IMR-90 (cell line): ENCODE measurements around the gene MFAP3L.

Source experiments
- CEBPB ChIP-seq: IDR thresholded peaks from 2 replicates; pipeline ENCODE4 v1.6.1; 2012; ENCODE audit warnings: low read depth, low read length, improper control_type of control experiment
- MAFK ChIP-seq: IDR thresholded peaks from 2 replicates; pipeline ENCODE4 v1.6.1; 2012; ENCODE audit warnings: low read depth, low read length, improper control_type of control experiment
- MAZ ChIP-seq: IDR thresholded peaks from 2 replicates; pipeline ENCODE4 v1.6.1; 2012; ENCODE audit warnings: low read depth, mild to moderate bottlenecking, low read length, improper control_type of control experiment, moderate library complexity, borderline replicate concordance
- MXI1 ChIP-seq: IDR thresholded peaks from 2 replicates; pipeline ENCODE4 v1.6.1; 2012; ENCODE audit warnings: low read depth, mild to moderate bottlenecking, low read length, moderate library complexity, borderline replicate concordance
- POLR2A ChIP-seq: IDR thresholded peaks from 2 replicates; pipeline ENCODE4 v1.6.1; 2012; ENCODE audit warnings: mild to moderate bottlenecking, low read depth, low read length
- RFX5 ChIP-seq: IDR thresholded peaks from 2 replicates; pipeline ENCODE4 v1.8.0; 2012; ENCODE audit warnings: low read depth, mild to moderate bottlenecking, low read length, moderate library complexity
- TF ChIP-seq, protein P1 (sequence below): conservative IDR thresholded peaks from 2 replicates; pipeline ENCODE4 v1.5.1; 2012; ENCODE audit warnings: mild to moderate bottlenecking, low read depth, low read length, improper control_type of control experiment
- TF ChIP-seq, protein P2 (sequence below): fragments of 150-350 bp; IDR thresholded peaks from 2 replicates; pipeline ENCODE4 v1.6.1; 2016; ENCODE audit warnings: low read depth, mild to moderate bottlenecking, low read length, moderate library complexity, borderline replicate concordance
- TF ChIP-seq, protein P3 (sequence below): fragments of 150-350 bp; IDR thresholded peaks from 2 replicates; pipeline ENCODE4 v1.6.1; 2017; ENCODE audit warnings: mild to moderate bottlenecking, antibody characterized with exemption, low read length, low read depth

DNA sequence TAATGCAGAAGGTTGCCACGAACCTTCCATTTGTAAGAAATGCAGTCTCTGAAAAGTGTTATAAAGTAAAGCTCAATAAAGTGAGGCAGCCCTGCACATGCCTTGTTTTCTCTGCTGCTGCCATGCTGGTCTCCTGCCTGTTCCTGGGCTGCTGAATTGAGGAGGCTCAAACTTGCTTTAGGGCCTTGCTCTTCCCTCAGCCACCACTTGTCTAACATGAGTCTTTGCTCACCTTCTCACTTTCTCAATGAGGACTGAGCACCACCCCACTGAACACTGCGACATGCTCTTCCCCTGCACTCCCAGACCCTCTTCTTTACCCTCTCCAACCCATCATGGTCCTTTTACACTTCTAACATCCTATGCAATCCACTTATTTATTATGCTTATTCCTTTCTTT, 25.2 kb upstream of the MFAP3L start:
- TF ChIP-seq POLR2A, result no peak
- TF ChIP-seq, protein P1, sequence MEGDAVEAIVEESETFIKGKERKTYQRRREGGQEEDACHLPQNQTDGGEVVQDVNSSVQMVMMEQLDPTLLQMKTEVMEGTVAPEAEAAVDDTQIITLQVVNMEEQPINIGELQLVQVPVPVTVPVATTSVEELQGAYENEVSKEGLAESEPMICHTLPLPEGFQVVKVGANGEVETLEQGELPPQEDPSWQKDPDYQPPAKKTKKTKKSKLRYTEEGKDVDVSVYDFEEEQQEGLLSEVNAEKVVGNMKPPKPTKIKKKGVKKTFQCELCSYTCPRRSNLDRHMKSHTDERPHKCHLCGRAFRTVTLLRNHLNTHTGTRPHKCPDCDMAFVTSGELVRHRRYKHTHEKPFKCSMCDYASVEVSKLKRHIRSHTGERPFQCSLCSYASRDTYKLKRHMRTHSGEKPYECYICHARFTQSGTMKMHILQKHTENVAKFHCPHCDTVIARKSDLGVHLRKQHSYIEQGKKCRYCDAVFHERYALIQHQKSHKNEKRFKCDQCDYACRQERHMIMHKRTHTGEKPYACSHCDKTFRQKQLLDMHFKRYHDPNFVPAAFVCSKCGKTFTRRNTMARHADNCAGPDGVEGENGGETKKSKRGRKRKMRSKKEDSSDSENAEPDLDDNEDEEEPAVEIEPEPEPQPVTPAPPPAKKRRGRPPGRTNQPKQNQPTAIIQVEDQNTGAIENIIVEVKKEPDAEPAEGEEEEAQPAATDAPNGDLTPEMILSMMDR, result no peak
- no peak for TF ChIP-seq MAZ
- no peak for TF ChIP-seq CEBPB
- TF ChIP-seq, protein P2, sequence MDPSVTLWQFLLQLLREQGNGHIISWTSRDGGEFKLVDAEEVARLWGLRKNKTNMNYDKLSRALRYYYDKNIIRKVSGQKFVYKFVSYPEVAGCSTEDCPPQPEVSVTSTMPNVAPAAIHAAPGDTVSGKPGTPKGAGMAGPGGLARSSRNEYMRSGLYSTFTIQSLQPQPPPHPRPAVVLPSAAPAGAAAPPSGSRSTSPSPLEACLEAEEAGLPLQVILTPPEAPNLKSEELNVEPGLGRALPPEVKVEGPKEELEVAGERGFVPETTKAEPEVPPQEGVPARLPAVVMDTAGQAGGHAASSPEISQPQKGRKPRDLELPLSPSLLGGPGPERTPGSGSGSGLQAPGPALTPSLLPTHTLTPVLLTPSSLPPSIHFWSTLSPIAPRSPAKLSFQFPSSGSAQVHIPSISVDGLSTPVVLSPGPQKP, result no peak
- no peak for TF ChIP-seq MAFK
- TF ChIP-seq MXI1, result no peak
- TF ChIP-seq RFX5, result no peak
- TF ChIP-seq, protein P3, sequence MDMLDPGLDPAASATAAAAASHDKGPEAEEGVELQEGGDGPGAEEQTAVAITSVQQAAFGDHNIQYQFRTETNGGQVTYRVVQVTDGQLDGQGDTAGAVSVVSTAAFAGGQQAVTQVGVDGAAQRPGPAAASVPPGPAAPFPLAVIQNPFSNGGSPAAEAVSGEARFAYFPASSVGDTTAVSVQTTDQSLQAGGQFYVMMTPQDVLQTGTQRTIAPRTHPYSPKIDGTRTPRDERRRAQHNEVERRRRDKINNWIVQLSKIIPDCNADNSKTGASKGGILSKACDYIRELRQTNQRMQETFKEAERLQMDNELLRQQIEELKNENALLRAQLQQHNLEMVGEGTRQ, result no peak
